Stimulated activated effector memory CD8-positive, alpha-beta T cell treated with anti-CD3 and anti-CD28 coated beads, Interleukin-12 subunit alpha, Interleukin-12 subunit beta, amount 100 ng/mL, for 72 hours (primary cell): ENCODE results near the gene GPC3.

Source experiments
- ATAC-seq: fragments of 150-1000 bp; cut with Tn5 transposase; 2 replicates; pipeline ENCODE4 v1.10.0; 2021
- DNase-seq, 2 donors: peaks; one replicate each; pipeline ENCODE4 v3.0.0; 2021 to 2022; ENCODE audit warnings: low spot score in 2 of 2
- H3K27ac Mint-ChIP-seq: one replicate; pipeline ENCODE4 v1.8.0; 2022; ENCODE audit warnings: mild to moderate bottlenecking, mixed read lengths
- H3K36me3 Mint-ChIP-seq: one replicate; pipeline ENCODE4 v1.8.0; 2022; ENCODE audit warnings: mild to moderate bottlenecking, mixed read lengths
- H3K4me1 Mint-ChIP-seq: one replicate; pipeline ENCODE4 v1.8.0; 2022; ENCODE audit warnings: mixed read lengths
- H3K4me3 Mint-ChIP-seq: one replicate; pipeline ENCODE4 v1.8.0; 2022; ENCODE audit warnings: mild to moderate bottlenecking, mixed read lengths
- H3K9me3 Mint-ChIP-seq: one replicate; pipeline ENCODE4 v1.8.0; 2022; ENCODE audit warnings: mixed read lengths

The GPC3 gene

DNA sequence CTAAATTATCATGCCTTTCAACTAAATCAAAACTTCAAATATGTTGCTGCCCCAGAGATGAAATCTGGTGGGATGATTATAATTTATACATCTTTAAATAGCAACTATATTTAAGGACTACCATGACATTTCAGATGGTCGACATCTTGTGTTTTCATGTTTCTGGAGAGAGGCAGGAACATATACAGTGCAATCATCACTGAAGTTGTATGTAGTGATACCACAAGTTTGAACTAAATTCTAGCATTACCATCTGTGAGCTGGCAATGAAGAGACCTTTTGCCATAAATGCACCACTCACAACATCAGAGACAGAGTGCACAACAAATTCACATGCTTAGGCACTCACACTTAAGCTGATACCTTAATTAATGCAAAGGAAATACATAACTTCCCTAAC is 373.7 kb downstream of the GPC3 start:
- H3K36me3 Mint-ChIP-seq = no peaks in the 10 kb centered on the region
- ATAC-seq = no peak
- no peak overlapping the region for H3K27ac Mint-ChIP-seq

DNA sequence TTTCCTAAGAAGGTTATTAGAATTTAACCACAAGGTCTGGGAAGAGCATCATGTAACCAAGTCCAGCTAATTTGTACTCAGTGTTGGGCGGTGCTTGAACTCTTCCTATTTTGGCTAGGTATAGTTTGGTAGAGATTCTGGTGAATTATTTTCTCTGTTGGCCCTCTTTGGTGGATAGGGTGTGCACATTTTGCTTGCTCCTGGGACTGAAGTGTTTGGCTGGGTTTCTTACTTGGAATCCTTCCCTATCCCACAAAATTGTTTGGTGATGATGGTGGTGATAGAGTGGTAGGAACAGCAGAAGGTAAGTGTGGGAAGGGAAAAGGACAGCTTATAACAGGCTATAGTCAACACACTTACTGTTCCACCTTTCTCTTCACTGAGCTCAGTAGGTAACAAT is 375.3 kb downstream of the GPC3 start:
- H3K4me1 Mint-ChIP-seq = no peaks in the 10 kb centered on the region
- H3K36me3 Mint-ChIP-seq = no peaks in the 10 kb centered on the region
- H3K9me3 Mint-ChIP-seq = peaks cover 4% of the 10 kb centered on the region
- DNase-seq (no peak), ATAC-seq (no peak)
- no peak overlapping the region for H3K27ac Mint-ChIP-seq
- H3K4me3 Mint-ChIP-seq = no peak overlapping the region

More for the DNA sequence above, 373.7 kb downstream of the GPC3 start:
- Mint-ChIP-seq H3K4me3 (no peak overlapping the region), H3K9me3 (peaks cover 4% of the 10 kb centered on the region), H3K4me1 (no peaks in the 10 kb centered on the region)
- DNase-seq = no peak

DNA sequence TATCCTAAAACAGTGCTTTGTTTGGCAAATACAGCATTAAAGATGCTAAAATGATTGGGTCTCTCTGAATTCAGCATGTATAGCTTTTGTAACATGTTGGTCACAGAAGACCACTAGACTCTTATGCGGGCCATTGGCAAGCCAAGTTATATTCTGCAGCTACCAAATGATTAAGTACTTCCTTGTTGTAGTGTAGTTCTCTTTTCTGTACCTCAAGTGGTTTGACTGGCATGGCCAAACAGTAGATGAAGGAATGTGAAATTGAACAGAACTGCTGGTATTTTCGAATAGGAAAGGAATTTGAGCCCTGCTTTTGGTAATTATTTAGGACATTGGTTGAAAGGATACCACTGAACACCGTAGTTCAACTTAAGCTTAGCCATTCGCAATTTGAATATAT is 376.2 kb downstream of the GPC3 start:
- no peak overlapping the region for H3K4me3 Mint-ChIP-seq

DNA sequence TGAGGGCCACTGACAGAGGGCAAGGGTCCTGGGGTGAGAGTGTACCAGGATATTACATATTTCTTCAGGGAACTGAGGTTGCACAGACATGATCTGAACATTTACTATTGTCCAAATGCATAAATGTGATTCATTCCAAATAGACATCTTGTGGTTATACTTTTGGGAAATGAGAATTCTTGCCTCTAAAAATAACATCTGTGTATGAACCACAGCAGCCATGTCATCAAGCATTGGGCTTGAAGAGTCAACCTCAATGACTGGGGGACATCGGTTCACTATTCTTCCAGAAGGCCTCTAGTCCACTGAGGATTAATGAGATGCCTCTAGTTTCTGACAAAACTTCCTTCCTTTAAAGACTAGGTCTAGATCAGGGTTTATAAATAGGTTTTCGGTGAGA is 377.0 kb downstream of the GPC3 start:
- DNase-seq = no peak
- H3K4me3 Mint-ChIP-seq = no peak overlapping the region
- no peaks in the 10 kb centered on the region for H3K4me1 Mint-ChIP-seq
- no peaks in the 10 kb centered on the region for H3K9me3 Mint-ChIP-seq
- H3K36me3 Mint-ChIP-seq = no peaks in the 10 kb centered on the region
- no peak overlapping the region for H3K27ac Mint-ChIP-seq
- ATAC-seq = no peak

More for the DNA sequence above, 376.2 kb downstream of the GPC3 start:
- no peak for ATAC-seq
- Mint-ChIP-seq H3K9me3 (peaks cover 4% of the 10 kb centered on the region), H3K27ac (no peak overlapping the region), H3K36me3 (no peaks in the 10 kb centered on the region), H3K4me1 (no peaks in the 10 kb centered on the region)
- DNase-seq = no peak

DNA sequence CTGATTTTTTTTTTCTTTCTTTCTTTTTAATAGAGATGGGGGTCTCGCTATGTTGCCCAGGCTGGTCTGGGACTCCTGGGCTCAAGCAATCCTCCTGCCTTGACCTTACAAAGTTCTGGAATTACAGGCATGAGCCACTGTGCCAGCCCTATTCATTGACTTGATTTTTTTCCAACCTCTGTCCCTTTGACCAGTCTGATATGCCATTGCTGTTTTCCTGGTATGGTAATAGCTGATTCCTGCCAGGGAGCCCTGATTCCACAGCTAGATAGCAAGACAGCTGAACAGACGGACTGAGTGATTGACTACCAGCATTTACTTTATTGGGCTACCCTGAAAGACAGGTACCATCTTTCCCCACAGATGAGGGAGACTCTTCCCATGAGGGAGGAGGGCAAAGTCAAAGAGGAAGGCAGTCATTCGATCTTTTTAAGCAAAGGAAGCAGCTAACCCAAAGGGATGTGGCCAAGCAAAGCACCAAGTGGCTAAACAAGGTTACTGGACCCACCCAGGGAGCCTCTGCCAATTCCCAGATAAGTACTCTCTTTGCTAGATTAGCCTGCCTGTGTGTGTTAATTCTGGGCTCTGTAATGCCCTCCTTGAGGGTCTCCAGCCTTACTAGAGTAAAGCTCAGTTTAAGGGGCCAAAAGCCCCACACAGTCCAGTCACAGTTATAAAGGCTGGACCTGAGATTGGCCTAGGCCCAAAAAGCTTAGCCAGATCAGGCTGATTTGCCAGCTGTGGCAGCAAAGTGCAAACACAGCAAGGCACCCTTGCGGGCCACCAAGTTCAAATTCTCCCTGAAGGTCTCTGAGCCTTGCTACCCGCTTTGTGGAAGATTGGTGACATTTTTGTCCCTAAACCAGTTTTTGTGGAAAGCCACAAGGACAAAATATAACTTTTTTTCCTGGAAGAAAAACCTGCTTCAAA is 377.7 kb downstream of the GPC3 start:
- ATAC-seq = no peak

DNA sequence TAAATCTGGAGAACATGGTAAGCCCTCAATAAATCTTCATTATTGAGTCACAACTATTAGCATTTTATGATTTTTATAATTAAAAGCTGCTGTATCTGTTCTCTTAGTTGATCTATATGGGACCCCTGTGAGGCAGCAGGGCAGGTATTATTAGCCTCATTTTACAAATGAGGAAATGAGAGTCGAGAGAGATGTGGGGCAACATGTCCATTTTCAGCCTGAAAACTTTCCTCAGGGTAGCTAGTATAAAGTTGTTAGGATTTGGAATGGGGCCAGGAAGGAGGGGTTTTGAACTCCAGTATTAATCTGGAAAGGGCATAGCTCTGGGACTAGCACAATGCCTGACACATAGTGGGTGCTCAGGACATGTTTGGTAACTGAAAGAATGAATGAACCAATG is 378.4 kb downstream of the GPC3 start:
- H3K27ac Mint-ChIP-seq = no peak overlapping the region
- no peaks in the 10 kb centered on the region for H3K4me1 Mint-ChIP-seq
- ATAC-seq = no peak
- no peaks in the 10 kb centered on the region for H3K9me3 Mint-ChIP-seq
- H3K36me3 Mint-ChIP-seq = no peaks in the 10 kb centered on the region
- DNase-seq = no peak
- no peak overlapping the region for H3K4me3 Mint-ChIP-seq

More for the DNA sequence above, 377.7 kb downstream of the GPC3 start:
- no peak overlapping the region for H3K4me3 Mint-ChIP-seq
- no peaks in the 10 kb centered on the region for H3K9me3 Mint-ChIP-seq
- no peaks in the 10 kb centered on the region for H3K36me3 Mint-ChIP-seq
- DNase-seq = no peak
- no peak overlapping the region for H3K27ac Mint-ChIP-seq
- no peaks in the 10 kb centered on the region for H3K4me1 Mint-ChIP-seq

DNA sequence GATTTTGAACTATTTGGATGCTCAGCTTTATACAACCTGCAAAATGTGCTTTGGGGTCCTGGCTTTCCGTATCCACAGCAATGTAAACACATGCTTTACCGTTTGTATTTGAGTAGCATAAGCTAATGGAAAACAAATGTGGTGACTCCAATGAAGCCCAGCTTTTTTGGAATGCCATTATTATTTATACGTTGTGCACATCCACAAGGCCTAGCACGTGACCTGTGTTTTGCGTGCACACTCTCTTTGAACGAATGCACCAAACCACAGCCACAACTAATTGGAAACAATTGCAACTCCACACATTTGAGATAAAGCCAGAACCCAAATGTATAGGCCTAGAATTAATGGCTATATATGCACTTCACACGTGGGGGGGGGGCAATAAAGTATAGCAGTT is 380.6 kb downstream of the GPC3 start:
- H3K36me3 Mint-ChIP-seq = no peaks in the 10 kb centered on the region
- no peaks in the 10 kb centered on the region for H3K9me3 Mint-ChIP-seq
- DNase-seq (no peak), ATAC-seq (no peak)
- no peaks in the 10 kb centered on the region for H3K4me1 Mint-ChIP-seq
- H3K4me3 Mint-ChIP-seq = no peak overlapping the region
- no peak overlapping the region for H3K27ac Mint-ChIP-seq

DNA sequence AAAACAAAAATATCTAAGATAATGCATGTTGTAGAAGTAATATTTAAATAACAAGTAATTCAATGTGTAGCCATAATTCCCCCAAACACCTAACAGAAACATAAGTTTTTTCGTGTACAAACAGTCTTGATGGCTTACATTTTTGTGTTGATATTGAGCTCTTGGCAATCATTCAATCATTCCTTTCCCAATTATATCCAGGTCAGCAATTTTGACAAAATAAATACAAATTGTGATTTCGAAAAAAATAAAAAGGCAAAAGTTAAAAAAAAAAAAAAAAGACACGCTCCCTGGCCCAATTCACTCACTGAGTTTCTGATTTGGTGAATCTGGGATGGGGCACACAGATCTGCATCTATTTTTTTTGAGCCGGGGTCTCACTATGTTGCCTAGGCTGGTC is 382.5 kb downstream of the GPC3 start:
- Mint-ChIP-seq H3K4me1 (no peaks in the 10 kb centered on the region), H3K36me3 (no peaks in the 10 kb centered on the region), H3K27ac (no peak overlapping the region), H3K4me3 (no peak overlapping the region), H3K9me3 (no peaks in the 10 kb centered on the region)
- no peak for DNase-seq
- no peak for ATAC-seq

DNA sequence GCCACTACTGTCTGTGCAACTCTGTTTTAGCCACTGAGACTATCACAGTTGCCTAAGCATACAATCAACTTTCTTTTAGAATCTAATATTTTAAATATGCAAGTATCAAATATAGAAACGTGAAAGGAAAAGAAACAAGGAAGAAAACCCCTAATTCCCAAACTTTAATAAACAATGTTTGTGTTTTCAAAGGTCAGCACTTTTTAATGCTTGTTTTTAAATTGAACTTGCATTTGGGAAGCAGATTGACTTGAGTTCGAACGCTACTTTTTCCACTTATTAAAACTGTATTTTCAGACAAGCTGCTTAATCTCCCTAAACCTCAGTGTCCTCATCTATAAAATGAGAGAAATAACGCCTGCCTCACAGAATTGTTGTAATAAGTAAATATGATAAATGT is 384.3 kb downstream of the GPC3 start:
- no peaks in the 10 kb centered on the region for H3K9me3 Mint-ChIP-seq
- ATAC-seq (no peak), DNase-seq (no peak)
- H3K27ac Mint-ChIP-seq = no peak overlapping the region
- no peaks in the 10 kb centered on the region for H3K36me3 Mint-ChIP-seq
- no peaks in the 10 kb centered on the region for H3K4me1 Mint-ChIP-seq
- no peak overlapping the region for H3K4me3 Mint-ChIP-seq

DNA sequence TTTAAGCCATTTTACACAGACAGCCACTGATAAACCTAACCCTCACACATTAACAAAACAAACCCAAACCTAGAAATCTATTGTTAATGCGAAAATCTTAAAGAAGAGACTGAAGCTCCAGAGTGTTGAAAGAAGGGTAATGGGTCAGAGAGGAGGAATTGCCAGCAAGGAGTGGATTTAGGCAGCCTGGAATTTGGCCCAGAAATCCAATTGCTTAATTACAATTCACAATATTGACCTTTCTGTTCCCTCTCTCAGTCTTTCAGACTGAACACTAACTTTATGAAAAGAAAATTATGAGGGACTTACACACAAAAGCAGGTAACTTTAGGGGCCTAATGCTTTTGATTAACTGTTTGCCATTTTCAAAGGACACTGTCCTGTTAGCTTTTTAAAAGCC is 384.9 kb downstream of the GPC3 start:
- no peak for DNase-seq
- ATAC-seq = no peak
- Mint-ChIP-seq H3K9me3 (no peaks in the 10 kb centered on the region), H3K4me1 (no peaks in the 10 kb centered on the region), H3K27ac (no peak overlapping the region), H3K4me3 (no peak overlapping the region), H3K36me3 (no peaks in the 10 kb centered on the region)

DNA sequence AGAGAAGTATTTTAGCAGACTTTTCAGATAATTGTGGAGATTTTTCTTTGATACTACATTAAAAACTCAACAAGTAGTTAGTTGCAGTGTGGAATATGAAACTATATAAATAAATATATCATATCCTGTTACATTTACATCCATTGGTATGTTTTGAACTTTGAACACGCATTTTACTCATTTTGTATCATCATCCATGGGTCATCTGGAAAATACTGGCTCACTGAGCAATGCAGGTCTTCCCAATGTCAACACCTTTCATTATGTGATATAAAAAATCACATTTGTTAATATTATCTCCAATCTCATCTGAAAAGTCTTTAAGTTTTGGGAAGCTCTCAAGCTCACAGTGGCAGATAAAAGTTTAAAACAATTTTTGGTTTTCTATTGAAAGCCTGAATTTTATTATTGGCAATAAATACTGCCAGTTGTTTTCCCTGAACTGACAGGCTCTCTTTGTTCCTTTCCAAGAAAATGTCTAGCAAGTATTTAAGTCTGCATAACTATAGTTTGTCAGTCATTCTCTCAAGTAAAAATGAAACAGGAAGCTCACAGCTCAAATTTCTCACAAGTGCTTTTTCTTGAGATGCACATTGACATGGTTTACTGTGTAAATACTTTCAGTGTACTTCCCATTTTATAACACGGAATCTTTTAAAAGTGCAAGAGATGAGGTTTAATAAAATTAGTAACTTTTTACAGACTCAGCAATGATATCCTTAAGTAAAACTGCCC is 386.6 kb downstream of the GPC3 start:
- H3K27ac Mint-ChIP-seq = no peak overlapping the region
- DNase-seq = no peak
- H3K9me3 Mint-ChIP-seq = no peaks in the 10 kb centered on the region
- ATAC-seq = no peak
- H3K4me3 Mint-ChIP-seq = no peak overlapping the region
- H3K4me1 Mint-ChIP-seq = no peaks in the 10 kb centered on the region
- H3K36me3 Mint-ChIP-seq = no peaks in the 10 kb centered on the region

DNA sequence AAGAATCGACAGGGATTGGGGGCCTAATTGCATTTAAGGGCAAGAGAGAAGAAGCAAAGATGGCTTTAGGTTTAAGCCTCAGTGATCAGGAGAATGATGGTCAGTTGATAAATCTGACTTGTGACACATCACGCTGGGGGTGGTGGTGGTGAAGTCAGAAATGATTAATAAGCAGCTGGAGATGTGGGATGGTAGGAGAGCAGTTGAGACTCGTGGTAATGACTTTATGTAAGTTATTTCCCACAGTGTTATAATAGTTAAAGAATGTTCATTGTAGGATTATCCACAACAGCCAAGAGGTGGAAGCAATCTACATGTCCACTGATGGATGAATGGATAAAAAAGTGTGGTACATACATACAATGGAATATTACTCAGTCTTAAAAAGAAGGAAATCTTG is 391.2 kb downstream of the GPC3 start:
- ATAC-seq = no peak
- H3K27ac Mint-ChIP-seq = no peak overlapping the region

DNA sequence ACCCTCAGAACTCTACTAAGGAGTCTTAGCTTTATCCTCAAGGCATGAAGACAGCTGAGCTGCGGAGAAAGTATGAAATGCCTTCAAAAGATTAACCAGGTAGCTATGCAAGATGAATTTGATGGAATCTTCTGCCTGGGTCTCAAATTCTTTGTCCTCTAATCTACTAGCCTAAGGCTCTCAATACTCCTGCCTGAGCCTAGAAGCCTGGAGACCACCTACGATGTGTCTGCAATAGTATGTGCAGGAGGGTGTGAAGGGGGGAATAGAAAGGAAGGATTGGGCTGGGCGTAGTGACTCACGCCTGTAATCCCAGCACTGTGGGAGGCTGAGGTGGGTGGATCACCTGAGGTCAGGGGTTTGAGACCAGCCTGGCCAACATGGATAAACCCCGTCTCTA is 391.9 kb downstream of the GPC3 start:
- H3K36me3 Mint-ChIP-seq = no peaks in the 10 kb centered on the region
- no peak overlapping the region for H3K27ac Mint-ChIP-seq
- DNase-seq (no peak), ATAC-seq (no peak)
- no peaks in the 10 kb centered on the region for H3K9me3 Mint-ChIP-seq
- H3K4me3 Mint-ChIP-seq = no peak overlapping the region
- no peaks in the 10 kb centered on the region for H3K4me1 Mint-ChIP-seq

More for the DNA sequence above, 391.2 kb downstream of the GPC3 start:
- no peak for DNase-seq
- Mint-ChIP-seq H3K4me1 (no peaks in the 10 kb centered on the region), H3K36me3 (no peaks in the 10 kb centered on the region), H3K4me3 (no peak overlapping the region), H3K9me3 (no peaks in the 10 kb centered on the region)

DNA sequence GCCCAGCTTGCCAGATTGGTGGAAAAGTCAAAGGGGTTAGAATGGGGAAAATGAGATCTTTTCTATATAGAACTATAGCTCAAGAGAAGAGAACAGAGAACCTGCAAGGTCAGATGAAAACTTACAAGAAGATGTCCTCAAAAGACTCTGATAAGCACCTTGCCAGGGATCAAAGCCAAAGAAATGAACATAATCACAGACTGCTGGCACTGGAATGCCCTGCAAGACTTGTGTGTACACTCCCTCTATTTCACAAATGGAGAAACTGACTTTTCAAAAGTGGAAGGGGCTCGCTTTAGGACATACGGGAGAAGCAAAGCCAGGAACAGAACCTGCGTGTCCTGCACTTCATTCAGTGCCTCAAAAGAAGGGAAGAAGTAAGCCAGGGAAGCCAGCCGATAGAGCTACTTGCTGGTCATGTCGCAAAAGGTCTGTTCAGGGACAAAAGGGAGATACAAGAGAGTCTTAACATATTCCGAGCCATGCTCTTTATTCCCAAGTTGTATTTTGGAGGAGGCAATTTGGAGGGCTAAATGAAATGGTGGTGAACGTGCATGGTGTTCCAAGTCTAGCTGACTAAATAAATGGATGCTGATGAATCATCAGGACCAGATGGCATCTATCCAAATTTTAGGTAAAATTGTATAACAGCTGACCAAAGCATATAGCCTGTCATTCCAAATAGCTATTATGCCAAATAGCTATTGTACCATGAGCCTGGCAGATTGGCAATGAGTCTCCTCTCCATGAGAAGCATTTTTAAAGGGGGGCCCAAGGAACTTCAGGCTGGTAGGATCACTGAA is 394.5 kb downstream of the GPC3 start:
- ATAC-seq = no peak
- no peak for DNase-seq
- Mint-ChIP-seq H3K36me3 (no peaks in the 10 kb centered on the region), H3K9me3 (no peaks in the 10 kb centered on the region), H3K4me3 (no peak overlapping the region), H3K4me1 (no peaks in the 10 kb centered on the region), H3K27ac (no peak overlapping the region)

DNA sequence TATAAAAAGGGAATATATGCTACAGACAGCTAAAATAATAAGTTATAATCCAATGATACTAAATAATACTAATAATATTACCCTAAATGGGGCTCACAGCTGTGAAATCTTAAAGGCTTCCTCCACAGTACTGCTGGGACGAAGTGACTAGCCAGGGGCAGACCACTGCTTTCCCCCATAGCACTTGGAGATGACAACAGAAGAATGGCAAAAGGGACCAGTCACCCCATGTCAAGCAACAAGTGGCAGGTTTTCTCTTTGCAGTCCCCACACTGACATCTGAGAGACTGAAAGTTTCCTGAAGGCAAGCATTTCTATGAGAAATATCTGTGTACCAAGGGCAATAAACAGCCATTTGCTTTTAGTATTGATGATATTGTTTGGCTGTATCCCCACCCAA is 396.6 kb downstream of the GPC3 start:
- H3K4me1 Mint-ChIP-seq = no peaks in the 10 kb centered on the region
- no peak for DNase-seq
- H3K4me3 Mint-ChIP-seq = no peak overlapping the region
- H3K27ac Mint-ChIP-seq = no peak overlapping the region
- no peaks in the 10 kb centered on the region for H3K36me3 Mint-ChIP-seq
- no peaks in the 10 kb centered on the region for H3K9me3 Mint-ChIP-seq
- no peak for ATAC-seq
